IPS-18c (cell line): ENCODE results near the gene ZSCAN32.

Experiments
- H3K4me3 ChIP-seq: 2 replicates; pipeline ENCODE4 v1.7.0; 2013; ENCODE audit warnings: low read depth, mild to moderate bottlenecking, low read length, moderate library complexity; ENCODE audit not compliant: insufficient read depth
- H3K9me3 ChIP-seq: one replicate; pipeline ENCODE4 v1.6.1; 2013; ENCODE audit warnings: mild to moderate bottlenecking, low read length, moderate library complexity; ENCODE audit not compliant: control insufficient read depth, insufficient read depth

ZSCAN32 gene

DNA sequence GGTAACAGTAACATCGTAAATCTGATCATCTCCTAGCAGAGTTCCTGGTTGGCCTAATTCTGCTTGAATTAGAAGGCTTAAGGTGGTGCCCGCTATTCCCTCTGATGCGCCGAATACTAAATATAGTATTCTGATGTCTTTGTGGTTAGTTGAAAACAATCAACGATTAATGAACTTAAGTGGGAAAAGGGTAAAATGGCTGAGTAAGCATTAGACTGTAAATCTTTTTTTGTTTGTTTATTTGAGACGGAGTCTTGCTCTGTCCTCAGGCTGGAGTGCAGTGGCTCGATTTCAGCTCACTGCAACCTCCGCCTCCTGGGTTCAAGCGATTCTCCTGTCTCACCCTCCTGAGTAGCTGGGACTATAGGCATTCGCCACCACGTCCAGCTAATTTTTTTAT lies 31.7 kb downstream of the ZSCAN32 start:
- H3K4me3 ChIP-seq = no peak overlapping the region
- H3K9me3 ChIP-seq = peaks cover 8% of the 10 kb centered on the region

DNA sequence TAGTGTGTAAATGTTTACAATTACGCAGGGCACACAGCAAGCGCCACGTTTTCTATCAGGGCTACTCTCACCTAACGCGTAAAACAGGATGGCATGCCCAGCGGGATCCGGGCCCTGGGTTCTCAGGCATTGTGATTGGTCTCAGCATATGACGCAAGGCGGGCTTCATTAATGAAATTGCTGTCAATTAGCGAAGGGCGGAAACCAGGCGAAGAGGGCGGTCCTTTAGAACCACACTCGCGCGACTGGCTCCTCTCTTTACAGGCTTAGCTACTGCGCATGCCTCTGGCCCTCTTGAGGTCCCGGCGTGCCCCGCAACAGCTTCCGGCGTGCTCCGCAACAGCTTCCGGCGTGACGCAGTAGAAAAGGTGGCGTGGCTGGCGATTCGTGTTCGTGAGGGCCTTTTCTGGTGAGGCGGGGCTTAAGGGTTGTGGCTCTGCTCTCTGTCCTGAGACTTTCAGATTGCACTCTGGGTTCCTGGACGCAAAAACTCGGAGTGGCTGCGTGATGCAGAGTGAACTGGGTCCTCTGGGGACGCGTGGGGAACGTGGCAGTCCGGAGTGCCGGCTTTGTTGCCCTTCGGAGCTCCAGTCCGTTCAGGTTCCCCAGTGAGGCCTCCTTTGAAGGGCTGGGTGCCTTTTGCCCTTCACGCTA lies 35.9 kb downstream of the ZSCAN32 start:
- Histone ChIP-seq H3K9me3 (peaks cover 10% of the 10 kb centered on the region), H3K4me3 (no peak overlapping the region; the same call in 1 of the 2 replicates)

DNA sequence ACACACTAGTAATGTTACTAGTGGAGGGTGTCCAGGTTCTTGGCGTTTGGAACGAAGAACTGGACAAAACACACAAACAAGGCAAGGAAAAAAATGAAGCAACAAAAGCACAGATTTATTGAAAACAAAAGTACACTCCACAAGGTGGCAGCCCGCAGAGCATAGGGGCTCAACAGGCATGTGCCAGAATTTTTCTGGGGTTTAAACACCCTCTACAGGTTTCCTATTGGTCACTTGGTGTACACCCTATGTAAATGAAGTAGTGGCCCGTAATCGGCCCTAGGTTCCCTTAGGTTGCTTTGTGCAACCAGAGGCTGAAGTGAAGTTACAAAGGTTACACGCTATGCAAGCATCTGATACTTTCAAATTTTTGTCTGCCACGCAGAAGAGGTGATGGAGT lies 37.0 kb downstream of the ZSCAN32 start:
- no peak overlapping the region for H3K4me3 ChIP-seq
- peaks cover 9% of the 10 kb centered on the region for H3K9me3 ChIP-seq

DNA sequence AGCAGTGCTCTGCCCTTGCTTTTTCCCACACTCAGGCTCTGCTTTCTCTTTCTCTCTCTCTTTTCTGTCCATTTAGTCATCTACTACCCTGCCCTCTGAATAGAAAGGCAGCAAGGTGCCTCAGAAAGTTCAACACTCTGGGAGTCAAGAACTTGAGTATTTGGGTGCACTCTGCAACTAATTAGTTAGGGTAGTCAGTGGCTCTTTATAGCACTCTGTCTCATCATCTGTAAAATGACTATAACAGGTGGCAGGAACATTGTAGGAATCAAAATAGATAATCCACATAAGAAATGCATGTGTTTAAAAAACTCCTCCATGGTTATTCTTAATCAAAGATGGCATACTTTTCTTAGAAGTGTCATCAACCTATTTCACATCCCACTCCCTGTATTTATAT lies 37.9 kb downstream of the ZSCAN32 start:
- peaks cover 7% of the 10 kb centered on the region for H3K9me3 ChIP-seq
- no peak overlapping the region for H3K4me3 ChIP-seq

DNA sequence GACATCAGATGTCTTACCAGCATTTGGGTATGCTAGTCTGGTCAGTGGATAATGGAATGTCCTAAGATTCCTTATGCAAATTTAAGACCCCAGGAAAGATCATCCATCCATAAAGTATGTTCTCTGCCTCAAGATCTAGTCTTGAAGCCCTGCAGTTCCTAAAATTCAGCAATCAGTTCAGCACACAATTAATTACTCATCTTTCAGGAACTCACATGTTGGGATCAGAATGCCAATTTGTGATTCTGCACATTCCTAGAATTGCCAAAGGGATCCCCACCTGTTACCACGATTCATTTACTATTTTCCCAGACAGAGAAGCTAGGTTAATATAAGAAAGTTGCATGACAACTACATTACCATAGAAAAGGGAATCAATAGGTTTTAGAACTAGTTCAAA lies 41.9 kb downstream of the ZSCAN32 start:
- no peak overlapping the region for H3K4me3 ChIP-seq

DNA sequence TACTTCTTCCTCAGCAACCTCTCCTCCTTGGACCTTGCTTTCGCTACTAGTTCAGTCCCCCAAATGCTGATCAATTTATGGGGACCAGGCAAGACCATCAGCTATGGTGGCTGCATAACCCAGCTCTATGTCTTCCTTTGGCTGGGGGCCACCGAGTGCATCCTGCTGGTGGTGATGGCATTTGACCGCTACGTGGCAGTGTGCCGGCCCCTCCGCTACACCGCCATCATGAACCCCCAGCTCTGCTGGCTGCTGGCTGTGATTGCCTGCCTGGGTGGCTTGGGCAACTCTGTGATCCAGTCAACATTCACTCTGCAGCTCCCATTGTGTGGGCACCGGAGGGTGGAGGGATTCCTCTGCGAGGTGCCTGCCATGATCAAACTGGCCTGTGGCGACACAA lies 44.7 kb downstream of the ZSCAN32 start:
- Histone ChIP-seq H3K4me3 (no peak overlapping the region), H3K9me3 (peaks cover 2% of the 10 kb centered on the region)

More for the DNA sequence above, 41.9 kb downstream of the ZSCAN32 start:
- H3K9me3 ChIP-seq = peaks cover 2% of the 10 kb centered on the region

DNA sequence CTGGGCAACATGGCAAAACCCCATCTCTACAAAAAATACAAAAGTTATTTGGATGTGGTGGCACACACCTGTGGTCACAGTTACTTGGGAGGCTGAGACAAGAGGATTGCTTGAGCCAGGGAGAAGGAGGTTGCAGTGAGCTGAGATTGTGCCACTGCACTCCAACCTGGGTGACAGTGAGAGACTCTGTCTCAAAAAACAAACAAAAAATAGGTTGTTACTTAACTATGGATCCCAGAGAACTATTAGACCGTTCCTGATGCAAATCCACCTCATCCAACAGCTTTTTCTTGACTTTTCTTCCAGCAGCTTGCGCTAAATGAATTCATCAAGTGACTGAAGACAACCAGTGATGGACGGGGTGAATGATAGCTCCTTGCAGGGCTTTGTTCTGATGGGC lies 45.2 kb downstream of the ZSCAN32 start, which contains the start of gene OR2C1:
OR2C1 (plus strand) TSS at position 301 of the 400 bp plus-strand sequence; CDS start at position 353, 52 bp downstream.
- Histone ChIP-seq H3K9me3 (no peaks in the 10 kb centered on the region), H3K4me3 (no peak within 1 kb of the TSS)

DNA sequence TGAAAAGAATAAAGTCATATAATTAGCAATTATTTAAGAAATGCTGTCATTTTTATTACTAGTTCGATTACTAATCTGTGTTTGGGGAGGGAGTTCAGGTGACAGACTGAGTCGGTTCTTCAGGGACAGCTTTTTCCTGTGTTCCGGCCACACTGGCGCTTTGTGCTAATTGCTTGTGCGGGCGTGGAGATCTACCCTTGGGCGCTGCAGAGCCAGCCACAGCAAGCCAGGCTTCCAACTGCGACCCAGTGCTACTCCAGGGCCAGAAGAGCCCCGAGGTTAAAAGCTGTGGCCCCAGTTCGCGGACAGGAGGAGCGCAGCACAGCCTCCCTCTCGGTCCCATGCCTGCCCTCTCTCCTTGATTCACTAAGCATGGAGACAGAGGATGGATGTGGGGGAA lies 51.6 kb downstream of the ZSCAN32 start:
- Histone ChIP-seq H3K9me3 (no peaks in the 10 kb centered on the region), H3K4me3 (no peak overlapping the region)

DNA sequence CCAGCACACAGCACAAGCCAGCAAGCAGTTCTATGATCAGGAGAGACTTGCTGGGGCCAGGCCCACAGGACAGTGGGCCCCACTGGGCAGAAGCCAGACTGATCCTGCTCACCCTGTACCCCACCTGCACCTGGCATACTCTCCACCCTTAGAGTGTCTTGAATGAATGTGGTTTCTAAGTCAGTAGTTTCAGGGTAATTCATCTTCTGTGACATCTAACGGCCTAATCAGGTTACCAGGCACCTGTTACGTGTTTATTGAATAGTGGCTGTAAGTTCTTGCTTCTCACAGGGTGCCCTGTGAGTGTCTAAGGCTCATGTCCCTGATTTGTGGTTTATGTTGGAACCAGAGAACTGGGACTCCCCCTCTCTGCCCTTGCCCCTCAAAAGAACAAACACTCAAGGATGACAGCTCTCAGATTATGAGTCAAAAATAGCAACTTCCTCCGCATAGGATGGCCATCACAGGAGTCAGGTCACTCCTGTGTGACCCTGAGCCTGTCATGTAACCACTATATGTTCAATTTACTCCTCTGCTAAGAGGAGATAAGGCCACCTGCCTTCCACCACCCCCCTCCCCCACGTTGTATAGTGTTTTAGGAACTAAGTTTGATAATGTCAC lies 52.1 kb downstream of the ZSCAN32 start:
- no peak overlapping the region for H3K4me3 ChIP-seq

DNA sequence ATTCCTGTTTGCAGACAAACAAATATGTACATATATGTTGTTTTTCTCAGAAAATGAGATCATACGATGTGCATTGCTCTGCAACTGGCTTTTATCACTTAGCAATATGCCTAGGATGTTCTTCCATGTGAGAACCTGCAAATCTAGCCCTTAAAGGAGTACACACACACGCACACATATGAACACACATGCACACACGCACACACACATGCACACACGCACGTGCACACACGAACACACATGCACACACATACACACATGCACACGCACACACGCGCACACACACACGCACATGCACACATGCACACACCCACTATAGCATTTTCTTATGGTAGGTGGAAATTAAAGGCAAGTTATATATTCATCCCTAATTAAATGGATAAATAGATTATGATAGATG lies 53.2 kb downstream of the ZSCAN32 start:
- H3K9me3 ChIP-seq = no peaks in the 10 kb centered on the region
- H3K4me3 ChIP-seq = no peak overlapping the region

More for the DNA sequence above, 52.1 kb downstream of the ZSCAN32 start:
- no peaks in the 10 kb centered on the region for H3K9me3 ChIP-seq

DNA sequence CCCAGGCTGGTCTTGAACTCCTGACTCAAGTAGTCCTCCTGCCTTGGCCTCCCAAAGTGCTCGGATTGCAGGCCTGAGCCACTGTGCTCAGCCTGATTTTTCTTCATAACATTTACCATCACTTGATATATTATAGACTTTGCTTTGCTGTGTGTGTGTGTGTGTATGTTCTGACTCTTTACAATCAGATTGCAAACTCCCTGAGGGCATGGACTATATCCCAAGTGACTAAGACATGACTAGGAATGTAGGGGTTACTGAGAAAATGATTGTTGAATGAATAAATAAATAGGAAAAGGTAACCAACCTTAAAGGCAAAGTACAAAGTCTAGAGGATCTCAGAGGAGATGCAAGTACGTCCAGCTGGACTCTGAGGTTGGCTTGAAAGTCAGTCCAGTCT lies 54.8 kb downstream of the ZSCAN32 start:
- no peaks in the 10 kb centered on the region for H3K9me3 ChIP-seq

More for the DNA sequence above, 54.8 kb downstream of the ZSCAN32 start:
- no peak overlapping the region for H3K4me3 ChIP-seq
